Measurements from ENCODE around the gene PADI6. TPM values are rescaled to one million over a fixed set of nuclear protein-coding genes. Genes with fewer than 3 reads are reported as not detected.

PADI6 gene
- total and polyA plus RNA-seq, 9 of the 15 experiments (the other 6 are each of a cell fraction or from before 2014, with no cell fraction given): not detected

DNA sequence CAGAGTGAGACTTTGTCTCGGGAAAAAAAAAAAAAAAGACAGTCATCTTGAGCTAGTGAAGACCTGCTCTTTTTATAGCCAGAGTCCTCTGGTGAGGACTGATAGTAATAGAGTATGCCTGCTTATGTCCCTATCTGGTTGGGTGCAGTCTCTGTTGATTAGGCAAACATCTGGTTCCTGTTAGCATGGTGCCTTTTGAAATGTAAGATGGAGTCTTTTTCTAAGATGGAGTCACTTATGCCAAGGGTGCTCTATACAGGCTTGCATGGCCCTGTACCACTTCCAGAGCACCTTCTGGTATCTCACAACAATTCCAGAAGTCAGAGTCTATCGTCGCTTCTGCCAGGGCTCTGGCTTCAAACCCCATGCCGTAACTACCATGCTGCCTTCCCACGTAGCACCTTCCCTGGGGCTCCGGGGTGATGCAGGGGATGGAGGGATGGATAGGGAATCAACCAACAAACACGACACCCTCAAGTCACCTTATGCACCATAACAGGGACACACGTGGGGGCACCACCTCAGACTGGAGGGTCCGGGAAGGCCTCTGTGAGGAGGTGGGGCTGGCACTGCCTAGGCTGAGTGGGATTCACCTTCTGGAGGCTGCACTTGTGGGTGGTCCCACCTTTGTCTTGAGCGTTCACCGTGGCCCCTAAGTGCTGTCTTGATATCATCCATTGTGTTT, 11.6 kb upstream of the PADI6 start (continued):
- TF ChIP-seq, protein P1, sequence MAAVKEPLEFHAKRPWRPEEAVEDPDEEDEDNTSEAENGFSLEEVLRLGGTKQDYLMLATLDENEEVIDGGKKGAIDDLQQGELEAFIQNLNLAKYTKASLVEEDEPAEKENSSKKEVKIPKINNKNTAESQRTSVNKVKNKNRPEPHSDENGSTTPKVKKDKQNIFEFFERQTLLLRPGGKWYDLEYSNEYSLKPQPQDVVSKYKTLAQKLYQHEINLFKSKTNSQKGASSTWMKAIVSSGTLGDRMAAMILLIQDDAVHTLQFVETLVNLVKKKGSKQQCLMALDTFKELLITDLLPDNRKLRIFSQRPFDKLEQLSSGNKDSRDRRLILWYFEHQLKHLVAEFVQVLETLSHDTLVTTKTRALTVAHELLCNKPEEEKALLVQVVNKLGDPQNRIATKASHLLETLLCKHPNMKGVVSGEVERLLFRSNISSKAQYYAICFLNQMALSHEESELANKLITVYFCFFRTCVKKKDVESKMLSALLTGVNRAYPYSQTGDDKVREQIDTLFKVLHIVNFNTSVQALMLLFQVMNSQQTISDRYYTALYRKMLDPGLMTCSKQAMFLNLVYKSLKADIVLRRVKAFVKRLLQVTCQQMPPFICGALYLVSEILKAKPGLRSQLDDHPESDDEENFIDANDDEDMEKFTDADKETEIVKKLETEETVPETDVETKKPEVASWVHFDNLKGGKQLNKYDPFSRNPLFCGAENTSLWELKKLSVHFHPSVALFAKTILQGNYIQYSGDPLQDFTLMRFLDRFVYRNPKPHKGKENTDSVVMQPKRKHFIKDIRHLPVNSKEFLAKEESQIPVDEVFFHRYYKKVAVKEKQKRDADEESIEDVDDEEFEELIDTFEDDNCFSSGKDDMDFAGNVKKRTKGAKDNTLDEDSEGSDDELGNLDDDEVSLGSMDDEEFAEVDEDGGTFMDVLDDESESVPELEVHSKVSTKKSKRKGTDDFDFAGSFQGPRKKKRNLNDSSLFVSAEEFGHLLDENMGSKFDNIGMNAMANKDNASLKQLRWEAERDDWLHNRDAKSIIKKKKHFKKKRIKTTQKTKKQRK (IDR thresholded peaks at IDR 0.05; ENCODE audit: borderline replicate concordance, low read depth, low read length): no peak
- TF ChIP-seq, protein P2, sequence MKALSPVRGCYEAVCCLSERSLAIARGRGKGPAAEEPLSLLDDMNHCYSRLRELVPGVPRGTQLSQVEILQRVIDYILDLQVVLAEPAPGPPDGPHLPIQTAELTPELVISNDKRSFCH (CRISPR knock-in tag; IDR thresholded peaks at IDR 0.05): peak; percentile 98
- TF ChIP-seq, protein P2 (tag; IDR thresholded peaks at IDR 0.05): peak; percentile 100
- TF ChIP-seq TAF15 (IDR thresholded peaks at IDR 0.05; ENCODE audit: low read depth, low read length) (no peak), SREBF2 (CRISPR knock-in tag; IDR thresholded peaks at IDR 0.05) (no peak), RBM25 (IDR thresholded peaks at IDR 0.05; ENCODE audit: low read depth, low read length, severe bottlenecking) (no peak), HNRNPK (IDR thresholded peaks at IDR 0.05; ENCODE audit: low read depth, low read length, poor library complexity, severe bottlenecking) (no peak), ZNF124 (CRISPR knock-in tag; IDR thresholded peaks at IDR 0.05) (no peak), ZEB2 (IDR thresholded peaks at IDR 0.05) (no peak), ZNF354B (CRISPR knock-in tag; IDR thresholded peaks at IDR 0.05) (peak; percentile 97), STAG1 (CRISPR knock-in tag; IDR thresholded peaks at IDR 0.05; ENCODE audit: borderline replicate concordance) (no peak), SRSF3 (IDR thresholded peaks at IDR 0.05; ENCODE audit: insufficient read depth, low read length) (no peak)
- TF ChIP-seq, protein P3, sequence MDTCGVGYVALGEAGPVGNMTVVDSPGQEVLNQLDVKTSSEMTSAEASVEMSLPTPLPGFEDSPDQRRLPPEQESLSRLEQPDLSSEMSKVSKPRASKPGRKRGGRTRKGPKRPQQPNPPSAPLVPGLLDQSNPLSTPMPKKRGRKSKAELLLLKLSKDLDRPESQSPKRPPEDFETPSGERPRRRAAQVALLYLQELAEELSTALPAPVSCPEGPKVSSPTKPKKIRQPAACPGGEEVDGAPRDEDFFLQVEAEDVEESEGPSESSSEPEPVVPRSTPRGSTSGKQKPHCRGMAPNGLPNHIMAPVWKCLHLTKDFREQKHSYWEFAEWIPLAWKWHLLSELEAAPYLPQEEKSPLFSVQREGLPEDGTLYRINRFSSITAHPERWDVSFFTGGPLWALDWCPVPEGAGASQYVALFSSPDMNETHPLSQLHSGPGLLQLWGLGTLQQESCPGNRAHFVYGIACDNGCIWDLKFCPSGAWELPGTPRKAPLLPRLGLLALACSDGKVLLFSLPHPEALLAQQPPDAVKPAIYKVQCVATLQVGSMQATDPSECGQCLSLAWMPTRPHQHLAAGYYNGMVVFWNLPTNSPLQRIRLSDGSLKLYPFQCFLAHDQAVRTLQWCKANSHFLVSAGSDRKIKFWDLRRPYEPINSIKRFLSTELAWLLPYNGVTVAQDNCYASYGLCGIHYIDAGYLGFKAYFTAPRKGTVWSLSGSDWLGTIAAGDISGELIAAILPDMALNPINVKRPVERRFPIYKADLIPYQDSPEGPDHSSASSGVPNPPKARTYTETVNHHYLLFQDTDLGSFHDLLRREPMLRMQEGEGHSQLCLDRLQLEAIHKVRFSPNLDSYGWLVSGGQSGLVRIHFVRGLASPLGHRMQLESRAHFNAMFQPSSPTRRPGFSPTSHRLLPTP (IDR thresholded peaks at IDR 0.05; ENCODE audit: borderline replicate concordance, extremely low read depth, insufficient read length): no peak
- TF ChIP-seq, protein P4, sequence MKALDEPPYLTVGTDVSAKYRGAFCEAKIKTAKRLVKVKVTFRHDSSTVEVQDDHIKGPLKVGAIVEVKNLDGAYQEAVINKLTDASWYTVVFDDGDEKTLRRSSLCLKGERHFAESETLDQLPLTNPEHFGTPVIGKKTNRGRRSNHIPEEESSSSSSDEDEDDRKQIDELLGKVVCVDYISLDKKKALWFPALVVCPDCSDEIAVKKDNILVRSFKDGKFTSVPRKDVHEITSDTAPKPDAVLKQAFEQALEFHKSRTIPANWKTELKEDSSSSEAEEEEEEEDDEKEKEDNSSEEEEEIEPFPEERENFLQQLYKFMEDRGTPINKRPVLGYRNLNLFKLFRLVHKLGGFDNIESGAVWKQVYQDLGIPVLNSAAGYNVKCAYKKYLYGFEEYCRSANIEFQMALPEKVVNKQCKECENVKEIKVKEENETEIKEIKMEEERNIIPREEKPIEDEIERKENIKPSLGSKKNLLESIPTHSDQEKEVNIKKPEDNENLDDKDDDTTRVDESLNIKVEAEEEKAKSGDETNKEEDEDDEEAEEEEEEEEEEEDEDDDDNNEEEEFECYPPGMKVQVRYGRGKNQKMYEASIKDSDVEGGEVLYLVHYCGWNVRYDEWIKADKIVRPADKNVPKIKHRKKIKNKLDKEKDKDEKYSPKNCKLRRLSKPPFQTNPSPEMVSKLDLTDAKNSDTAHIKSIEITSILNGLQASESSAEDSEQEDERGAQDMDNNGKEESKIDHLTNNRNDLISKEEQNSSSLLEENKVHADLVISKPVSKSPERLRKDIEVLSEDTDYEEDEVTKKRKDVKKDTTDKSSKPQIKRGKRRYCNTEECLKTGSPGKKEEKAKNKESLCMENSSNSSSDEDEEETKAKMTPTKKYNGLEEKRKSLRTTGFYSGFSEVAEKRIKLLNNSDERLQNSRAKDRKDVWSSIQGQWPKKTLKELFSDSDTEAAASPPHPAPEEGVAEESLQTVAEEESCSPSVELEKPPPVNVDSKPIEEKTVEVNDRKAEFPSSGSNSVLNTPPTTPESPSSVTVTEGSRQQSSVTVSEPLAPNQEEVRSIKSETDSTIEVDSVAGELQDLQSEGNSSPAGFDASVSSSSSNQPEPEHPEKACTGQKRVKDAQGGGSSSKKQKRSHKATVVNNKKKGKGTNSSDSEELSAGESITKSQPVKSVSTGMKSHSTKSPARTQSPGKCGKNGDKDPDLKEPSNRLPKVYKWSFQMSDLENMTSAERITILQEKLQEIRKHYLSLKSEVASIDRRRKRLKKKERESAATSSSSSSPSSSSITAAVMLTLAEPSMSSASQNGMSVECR (CRISPR knock-in tag; IDR thresholded peaks at IDR 0.05): no peak
